MM.1S (cell line): ENCODE results near the gene DYNLT1.

Source experiments
- CTCF ChIP-seq: fragments of 300-600 bp; sonication (generic); IDR thresholded peaks from 2 replicates; pipeline ENCODE4 v1.5.1; 2016; ENCODE audit warnings: antibody characterized with exemption, low read length, mixed read lengths
- EZH2 ChIP-seq: fragments of 300-600 bp; sonication (generic); optimal IDR thresholded peaks from 2 replicates; pipeline ENCODE3; 2017; ENCODE audit warnings: low read depth, mild to moderate bottlenecking, antibody characterized with exemption, low read length, mixed read lengths
- EZH2phosphoT487 ChIP-seq: fragments of 300-600 bp; sonication (generic); IDR thresholded peaks from 2 replicates; pipeline ENCODE4 v1.6.1; 2018; ENCODE audit warnings: antibody characterized with exemption, low read length

- TF ChIP-seq CTCF (no peak), EZH2 (no peak), EZH2phosphoT487 (no peak)
Measured at GRCh38 chr6:158645064-158646022, 800 bp upstream of the DYNLT1 start.
